Measurements from ENCODE around the gene REXO4.
A peak's percentile ranks its signal among the peaks of the same experiment; 100 is the strongest.

- TF ChIP-seq ZBED1 (IDR thresholded peaks at IDR 0.05; ENCODE audit: borderline replicate concordance) = no peak
- no peak for TF ChIP-seq MYC (IDR thresholded peaks at IDR 0.05; ENCODE audit: insufficient read depth, insufficient read length, insufficient replicate concordance, low read length, severe bottlenecking)
- no peak for TF ChIP-seq TCF12 (IDR thresholded peaks at IDR 0.05; ENCODE audit: low read depth, low read length)
- peak in 2 of 3 experiments; percentile 15 to 20; a peak in 2 of 6 replicates for TF ChIP-seq CTCF (IDR thresholded peaks at IDR 0.05 in 2 of 3, conservative IDR thresholded peaks at IDR 0.05 in 1 of 3; ENCODE audit: control insufficient read depth in 2 of 3, extremely low read depth in 1 of 3, insufficient read depth in 1 of 3, low read depth in 3 of 3, low read length in 3 of 3)
- TF ChIP-seq FOXM1 (IDR thresholded peaks at IDR 0.05; ENCODE audit: low read depth, low read length) = no peak
- no peak for TF ChIP-seq RFX5 (IDR thresholded peaks at IDR 0.05; ENCODE audit: low read depth, low read length)
- TF ChIP-seq MAX (IDR thresholded peaks at IDR 0.05; ENCODE audit: low read depth, low read length) = peak; percentile 69; the same call in 1 of the 2 replicates
- TF ChIP-seq RAD21 (IDR thresholded peaks at IDR 0.05; ENCODE audit: insufficient read depth, low read depth, low read length) = no peak
- no peak for TF ChIP-seq ATF3 (IDR thresholded peaks at IDR 0.05; ENCODE audit: borderline replicate concordance, extremely low read depth, low read depth, low read length)
Measured at GRCh38 chr9:133356391-133357091, 61.3 kb downstream of the REXO4 start, which contains the start of the genes SURF1 and SURF2.

Measured in GM12878 (cell line).